D721Med (cell line): ENCODE results near the gene GTF2F2.
A peak's percentile ranks its signal among the peaks of the same experiment; 100 is the strongest.

Experiments used
- DNase-seq: peaks from one replicate; pipeline ENCODE4 v3.0.0; 2011; ENCODE audit warnings: low spot score; ENCODE audit not compliant: insufficient read length
- FAIRE-seq: peaks from 2 replicates; lab custom pipeline; 2011; peaks lifted over from hg19 to GRCh38; lab: Jason Lieb, UNC
- CTCF ChIP-seq: IDR thresholded peaks from 2 replicates; pipeline ENCODE4 v1.5.1; 2012; ENCODE audit warnings: mild to moderate bottlenecking, control low read depth; ENCODE audit not compliant: insufficient read depth; ENCODE audit errors: missing control alignments

Gene GTF2F2

GRCh38 chr13:45215392-45216077 lies 95.2 kb downstream of the GTF2F2 start:
- TF ChIP-seq CTCF, result no peak
- DNase-seq (no peak), FAIRE-seq (no peak)

GRCh38 chr13:45216193-45216592 lies 95.9 kb downstream of the GTF2F2 start:
- TF ChIP-seq CTCF, result no peak
- FAIRE-seq (no peak), DNase-seq (no peak)

GRCh38 chr13:45218689-45219088 lies 98.4 kb downstream of the GTF2F2 start:
- peak; percentile 84 for FAIRE-seq

GRCh38 chr13:45219123-45219891 lies 99.0 kb downstream of the GTF2F2 start:
- no peak for DNase-seq
- no peak for FAIRE-seq
- no peak for TF ChIP-seq CTCF

More at GRCh38 chr13:45218689-45219088, 98.4 kb downstream of the GTF2F2 start:
- TF ChIP-seq CTCF, result no peak
- no peak for DNase-seq

GRCh38 chr13:45219938-45220375 lies 99.6 kb downstream of the GTF2F2 start:
- no peak for DNase-seq
- FAIRE-seq, result no peak
- TF ChIP-seq CTCF, result no peak

GRCh38 chr13:45220403-45220802 lies 100.1 kb downstream of the GTF2F2 start:
- no peak for TF ChIP-seq CTCF
- DNase-seq (no peak), FAIRE-seq (no peak)

GRCh38 chr13:45222516-45222915 lies 102.2 kb downstream of the GTF2F2 start:
- no peak for DNase-seq
- FAIRE-seq, result no peak
- TF ChIP-seq CTCF, result no peak
